Stimulated activated CD8-positive, alpha-beta memory T cell treated with anti-CD3 and anti-CD28 coated beads, Interleukin-7, amount 100 ng/mL, for 1 hour (primary cell): Measurements from ENCODE around the gene TIAM2.

Experiments used
- DNase-seq, 2 donors: peaks; one replicate each; pipeline ENCODE4 v3.0.0-alpha.2; 2020; ENCODE audit warnings: low read depth in 2 of 2

The TIAM2 gene

GRCh38 chr6:155128977-155129376, 133.9 kb downstream of the TIAM2 start:
- DNase-seq, result no peak

GRCh38 chr6:155129744-155130143, 134.6 kb downstream of the TIAM2 start:
- DNase-seq, result no peak

GRCh38 chr6:155130161-155130853, 135.2 kb downstream of the TIAM2 start:
- DNase-seq, result no peak

GRCh38 chr6:155132617-155133016, 137.5 kb downstream of the TIAM2 start:
- no peak for DNase-seq

GRCh38 chr6:155141002-155141401, 145.9 kb downstream of the TIAM2 start:
- DNase-seq, result no peak

- DNase-seq, result no peak
Observed at GRCh38 chr6:155141512-155141911, 146.4 kb downstream of the TIAM2 start.

GRCh38 chr6:155142168-155143028, 147.3 kb downstream of the TIAM2 start:
- no peak for DNase-seq

GRCh38 chr6:155143029-155143577, 148.0 kb downstream of the TIAM2 start:
- DNase-seq, result no peak

GRCh38 chr6:155143578-155144106, 148.5 kb downstream of the TIAM2 start:
- no peak for DNase-seq

GRCh38 chr6:155146205-155146604, 151.1 kb downstream of the TIAM2 start:
- no peak for DNase-seq

GRCh38 chr6:155147958-155148663, 153.0 kb downstream of the TIAM2 start:
- DNase-seq, result no peak

GRCh38 chr6:155150967-155151671, 156.0 kb downstream of the TIAM2 start:
- no peak for DNase-seq

GRCh38 chr6:155152211-155153076, 157.3 kb downstream of the TIAM2 start:
- DNase-seq, result no peak

GRCh38 chr6:155154158-155154830, 159.2 kb downstream of the TIAM2 start:
- no peak for DNase-seq

- no peak for DNase-seq
Observed at GRCh38 chr6:155155787-155156447, 160.8 kb downstream of the TIAM2 start.

GRCh38 chr6:155157101-155157500, 162.0 kb downstream of the TIAM2 start:
- DNase-seq, result no peak

GRCh38 chr6:155158030-155158843, 163.1 kb downstream of the TIAM2 start:
- no peak for DNase-seq

GRCh38 chr6:155162682-155163081, 167.6 kb downstream of the TIAM2 start:
- DNase-seq, result no peak
